Measurements from ENCODE around the gene RBMS3. TPM values are rescaled to one million over a fixed set of nuclear protein-coding genes. Genes with fewer than 3 reads are reported as not detected.

The RBMS3 gene
- total and polyA plus RNA-seq, 2 donors (not counting 1 experiment from before 2014, with no cell fraction given), result 26.9 to 68.4 TPM

DNA sequence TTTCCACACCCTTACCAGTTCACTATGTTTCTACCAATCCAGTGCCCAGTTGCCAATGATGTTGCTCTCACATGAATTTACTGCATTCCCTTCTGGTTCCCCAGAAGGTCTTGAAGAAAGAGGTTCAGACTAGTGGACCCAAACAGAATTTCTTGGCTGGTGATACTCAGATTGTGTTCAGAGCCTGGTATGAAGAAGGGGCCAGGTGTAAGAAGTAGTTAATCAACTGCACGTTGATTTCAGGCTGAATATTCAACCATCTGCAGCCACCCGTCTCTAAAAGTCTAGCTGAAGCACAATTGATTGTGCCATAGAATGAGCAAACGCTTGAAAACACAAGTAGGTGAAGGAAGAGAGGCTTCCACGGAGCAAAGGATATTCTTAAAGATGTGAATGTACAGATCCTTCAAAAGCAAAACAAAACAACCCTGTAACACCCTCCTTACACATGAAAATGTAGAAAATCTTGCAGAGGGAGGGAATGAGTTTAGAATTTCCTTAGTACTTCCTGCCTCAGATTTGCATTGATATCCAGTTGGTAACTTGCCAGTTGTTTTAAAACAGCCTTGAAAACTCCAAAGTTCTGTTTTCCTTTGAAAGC, 4.7 kb downstream of the RBMS3 start:
- H3K4me2 ChIP-seq (ENCODE audit: extremely low read depth, insufficient read depth, low read length), result peak overlapping the region; percentile 98
- H3K79me2 ChIP-seq (ENCODE audit: control insufficient read depth, insufficient read depth, low read length), result peaks cover 86% of the 10 kb centered on the region
- peak; percentile 46 to 67 for DNase-seq (ENCODE audit: low read depth in 2 of 2)
- no peaks in the 10 kb centered on the region for H3K27me3 ChIP-seq (ENCODE audit: control insufficient read depth, insufficient read depth, low read length)
- H3K9ac ChIP-seq (ENCODE audit: insufficient read depth, low read length), result peak overlapping the region; percentile 17
- H3K27ac ChIP-seq (ENCODE audit: insufficient read depth, low read length), result peak overlapping the region; percentile 59
- H3K4me3 ChIP-seq (replicated peaks in 1 of 4; ENCODE audit: control extremely low read depth in 1 of 4, insufficient read depth in 1 of 4, low read depth in 3 of 4, low read length in 4 of 4), result peak overlapping the region; percentile 28 to 78 (median 52)
- H2AFZ ChIP-seq (ENCODE audit: low read length), result no peak overlapping the region
- H3K36me3 ChIP-seq (ENCODE audit: control insufficient read depth, insufficient read depth, low read length), result no peaks in the 10 kb centered on the region
- no peaks in the 10 kb centered on the region for H4K20me1 ChIP-seq (ENCODE audit: control insufficient read depth, extremely low read depth, insufficient read depth, low read length)
- H3K9me3 ChIP-seq (ENCODE audit: control insufficient read depth, insufficient read depth, low read depth, low read length), result no peaks in the 10 kb centered on the region
- H3K4me1 ChIP-seq (ENCODE audit: control insufficient read depth, extremely low read depth, insufficient read depth, low read length), result peaks cover 4% of the 10 kb centered on the region
- TF ChIP-seq CTCF (conservative IDR thresholded peaks at IDR 0.05 in 1 of 2, IDR thresholded peaks at IDR 0.05 in 1 of 2; ENCODE audit: low read depth in 1 of 2, low read length in 2 of 2), result no peak
- TF ChIP-seq EZH2 (IDR thresholded peaks at IDR 0.05; ENCODE audit: low read length, missing control alignments), result no peak

- Histone ChIP-seq H3K27ac (ENCODE audit: insufficient read depth, low read length) (peak overlapping the region; percentile 59), H3K9ac (ENCODE audit: insufficient read depth, low read length) (no peak overlapping the region), H3K4me3 (replicated peaks in 1 of 4; ENCODE audit: control extremely low read depth in 1 of 4, insufficient read depth in 1 of 4, low read depth in 3 of 4, low read length in 4 of 4) (peak overlapping the region; percentile 28 to 78 (median 52)), H2AFZ (ENCODE audit: low read length) (no peak overlapping the region), H4K20me1 (ENCODE audit: control insufficient read depth, extremely low read depth, insufficient read depth, low read length) (no peaks in the 10 kb centered on the region), H3K9me3 (ENCODE audit: control insufficient read depth, insufficient read depth, low read depth, low read length) (no peaks in the 10 kb centered on the region), H3K4me2 (ENCODE audit: extremely low read depth, insufficient read depth, low read length) (peak overlapping the region; percentile 98), H3K4me1 (ENCODE audit: control insufficient read depth, extremely low read depth, insufficient read depth, low read length) (peaks cover 6% of the 10 kb centered on the region), H3K79me2 (ENCODE audit: control insufficient read depth, insufficient read depth, low read length) (peaks cover 85% of the 10 kb centered on the region), H3K27me3 (ENCODE audit: control insufficient read depth, insufficient read depth, low read length) (no peaks in the 10 kb centered on the region), H3K36me3 (ENCODE audit: control insufficient read depth, insufficient read depth, low read length) (no peaks in the 10 kb centered on the region)
- TF ChIP-seq EZH2 (IDR thresholded peaks at IDR 0.05; ENCODE audit: low read length, missing control alignments), result no peak
- no peak for TF ChIP-seq CTCF (conservative IDR thresholded peaks at IDR 0.05 in 1 of 2, IDR thresholded peaks at IDR 0.05 in 1 of 2; ENCODE audit: low read depth in 1 of 2, low read length in 2 of 2)
- DNase-seq (ENCODE audit: low read depth in 2 of 2), result peak; percentile 30 to 91
These were observed 5.8 kb downstream of the RBMS3 start for GRCh38 chr3:29286478-29287240.

DNA sequence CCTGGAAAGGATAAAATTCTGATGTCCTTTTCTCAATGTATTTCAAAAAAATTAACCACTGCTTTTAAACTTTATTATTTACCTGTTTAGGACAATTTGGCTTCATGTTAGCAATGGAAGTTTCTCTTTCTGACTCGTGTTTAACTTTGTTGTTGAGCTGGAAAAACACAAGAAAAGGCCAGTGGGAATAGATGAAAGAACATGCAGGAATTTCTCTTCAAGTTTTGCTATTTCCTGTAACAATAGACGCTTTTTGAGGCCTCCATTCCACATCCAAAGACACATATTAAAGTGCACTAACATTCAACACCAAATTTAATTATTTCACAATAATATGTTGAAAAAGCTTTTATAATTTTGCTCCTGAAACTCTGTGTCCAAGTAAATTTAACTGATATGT, 9.7 kb downstream of the RBMS3 start:
- TF ChIP-seq EZH2 (IDR thresholded peaks at IDR 0.05; ENCODE audit: low read length, missing control alignments) (no peak), CTCF (conservative IDR thresholded peaks at IDR 0.05 in 1 of 2, IDR thresholded peaks at IDR 0.05 in 1 of 2; ENCODE audit: low read depth in 1 of 2, low read length in 2 of 2) (no peak)
- H3K27ac ChIP-seq (ENCODE audit: insufficient read depth, low read length), result no peak overlapping the region
- peaks cover 57% of the 10 kb centered on the region for H3K79me2 ChIP-seq (ENCODE audit: control insufficient read depth, insufficient read depth, low read length)
- H4K20me1 ChIP-seq (ENCODE audit: control insufficient read depth, extremely low read depth, insufficient read depth, low read length), result no peaks in the 10 kb centered on the region
- no peaks in the 10 kb centered on the region for H3K9me3 ChIP-seq (ENCODE audit: control insufficient read depth, insufficient read depth, low read depth, low read length)
- peaks cover 6% of the 10 kb centered on the region for H3K4me1 ChIP-seq (ENCODE audit: control insufficient read depth, extremely low read depth, insufficient read depth, low read length)
- H3K4me2 ChIP-seq (ENCODE audit: extremely low read depth, insufficient read depth, low read length), result no peak overlapping the region
- no peak overlapping the region for H3K4me3 ChIP-seq (replicated peaks in 1 of 4; ENCODE audit: control extremely low read depth in 1 of 4, insufficient read depth in 1 of 4, low read depth in 3 of 4, low read length in 4 of 4)
- H2AFZ ChIP-seq (ENCODE audit: low read length), result no peak overlapping the region
- DNase-seq (ENCODE audit: low read depth in 2 of 2), result no peak
- H3K27me3 ChIP-seq (ENCODE audit: control insufficient read depth, insufficient read depth, low read length), result no peaks in the 10 kb centered on the region
- no peak overlapping the region for H3K9ac ChIP-seq (ENCODE audit: insufficient read depth, low read length)
- no peaks in the 10 kb centered on the region for H3K36me3 ChIP-seq (ENCODE audit: control insufficient read depth, insufficient read depth, low read length)
